ENCODE measurements around the gene BMP5. TPM values are rescaled to one million over a fixed set of nuclear protein-coding genes. Genes with fewer than 3 reads are reported as not detected.

Gene BMP5
- total RNA-seq, 1 experiment from 2014 or later, result not detected

GRCh38 chr6:55714831-55715230, 160.6 kb downstream of the BMP5 start:
- no peak for DNase-seq (ENCODE audit: low spot score)

GRCh38 chr6:55713436-55713835, 162.0 kb downstream of the BMP5 start:
- peak; percentile 9 for DNase-seq (ENCODE audit: low spot score)

GRCh38 chr6:55708711-55709110, 166.7 kb downstream of the BMP5 start:
- DNase-seq (ENCODE audit: low spot score), result no peak

GRCh38 chr6:55705451-55706440, 169.6 kb downstream of the BMP5 start:
- DNase-seq (ENCODE audit: low spot score), result no peak

- no peak for DNase-seq (ENCODE audit: low spot score)
These were observed 171.0 kb downstream of the BMP5 start for GRCh38 chr6:55704421-55704820.

Data from HT-29 (cell line).